Right atrium auricular region (tissue), 2 donors: Measurements from ENCODE around the gene RNF40. TPM values are rescaled to one million over a fixed set of nuclear protein-coding genes. Genes with fewer than 3 reads are reported as not detected.

ENCODE experiments used
- DNase-seq: peaks from one replicate; pipeline ENCODE4 v3.0.0-alpha.2; 2019; ENCODE audit warnings: low spot score
- H3K27ac ChIP-seq, 2 donors: fragments of 200-600 bp; sonication (generic); 1 replicate in 1 of 2; 2 replicates in 1 of 2; pipeline ENCODE4 v1.5.1; 2016 to 2019
- H3K27me3 ChIP-seq, 2 donors: fragments of 200-600 bp; sonication (generic); one replicate each; pipeline versions ENCODE4 v1.5.1 to v1.6.0; 2017 to 2019
- H3K36me3 ChIP-seq: fragments of 200-600 bp; sonication (generic); one replicate; pipeline ENCODE4 v1.5.1; 2016
- H3K4me1 ChIP-seq, 2 donors: fragments of 200-600 bp; sonication (generic); one replicate each; pipeline versions ENCODE4 v1.5.1 to v1.6.0; 2017 to 2019
- H3K4me3 ChIP-seq, 2 donors: fragments of 200-600 bp; sonication (generic); 1 replicate in 1 of 2; 2 replicates in 1 of 2; pipeline ENCODE4 v1.5.1; 2017 to 2019; ENCODE audit warnings: mild to moderate bottlenecking in 1 of 2, moderate library complexity in 1 of 2
- H3K9me3 ChIP-seq, 2 donors: fragments of 200-600 bp; sonication (generic); one replicate each; pipeline ENCODE4 v1.5.1; 2019
- CTCF ChIP-seq, 2 donors: fragments of 200-600 bp; sonication (generic); IDR thresholded peaks; one replicate each; pipeline ENCODE4 v1.5.1; 2019; ENCODE audit warnings: antibody characterized with exemption in 2 of 2
- total RNA-seq, 2 donors: library from RNA; depleted of rRNA; stranded (reverse); fragments of >200 nt; gene quantifications; one replicate each; pipeline ENCODE4 v1.1.0, GENCODE V29; 2016

RNF40 gene
- total RNA-seq: 10 to 100 TPM; 48.5 to 59.5 TPM

- peaks cover 41% of the 10 kb centered on the region for H3K36me3 ChIP-seq
- DNase-seq: peak; percentile 99
- no peak for TF ChIP-seq CTCF (IDR thresholded peaks at IDR 0.05)
- H3K27ac ChIP-seq: peak within 1 kb of the TSS; percentile 94 to 96
- no peaks in the 10 kb centered on the region for H3K27me3 ChIP-seq
- H3K4me3 ChIP-seq: peak within 1 kb of the TSS; percentile 81 to 90
- peaks cover 0 to 39% of the 10 kb centered on the region in 2 donors for H3K4me1 ChIP-seq
- no peaks in the 10 kb centered on the region for H3K9me3 ChIP-seq
These were observed at the start of gene RNF40, which contains the start of gene CFAP119 for GRCh38 chr16:30761928-30762902. RNF40 (plus strand) TSS chr16:30762322; CDS start chr16:30762546, 224 bp downstream. CFAP119 (minus strand) TSS chr16:30762062; CDS start chr16:30761748, 314 bp downstream.

GRCh38 chr16:30715750-30716445 lies 46.2 kb upstream of the RNF40 start:
- no peak overlapping the region for H3K4me3 ChIP-seq
- peak overlapping the region in 1 of 2 donors; percentile 48 for H3K27ac ChIP-seq
- H3K9me3 ChIP-seq: no peaks in the 10 kb centered on the region
- no peaks in the 10 kb centered on the region for H3K4me1 ChIP-seq
- peaks cover 100% of the 10 kb centered on the region for H3K36me3 ChIP-seq
- no peak for DNase-seq
- TF ChIP-seq CTCF (IDR thresholded peaks at IDR 0.05): no peak
- no peaks in the 10 kb centered on the region for H3K27me3 ChIP-seq

GRCh38 chr16:30720086-30720485 lies 42.0 kb upstream of the RNF40 start:
- H3K36me3 ChIP-seq: peaks cover 100% of the 10 kb centered on the region
- H3K27me3 ChIP-seq: no peaks in the 10 kb centered on the region
- no peaks in the 10 kb centered on the region for H3K4me1 ChIP-seq
- TF ChIP-seq CTCF (IDR thresholded peaks at IDR 0.05): no peak
- no peaks in the 10 kb centered on the region for H3K9me3 ChIP-seq
- H3K27ac ChIP-seq: no peak overlapping the region
- DNase-seq: no peak
- H3K4me3 ChIP-seq: no peak overlapping the region

- Histone ChIP-seq H3K9me3 (no peaks in the 10 kb centered on the region), H3K36me3 (peaks cover 100% of the 10 kb centered on the region), H3K27me3 (no peaks in the 10 kb centered on the region), H3K4me3 (no peak overlapping the region), H3K27ac (no peak overlapping the region), H3K4me1 (no peaks in the 10 kb centered on the region)
- DNase-seq: no peak
- no peak for TF ChIP-seq CTCF (IDR thresholded peaks at IDR 0.05)
These were observed 41.4 kb upstream of the RNF40 start for GRCh38 chr16:30720694-30721093.

- no peak for DNase-seq
- no peaks in the 10 kb centered on the region for H3K4me1 ChIP-seq
- H3K36me3 ChIP-seq: peaks cover 95% of the 10 kb centered on the region
- no peak for TF ChIP-seq CTCF (IDR thresholded peaks at IDR 0.05)
- H3K4me3 ChIP-seq: no peak overlapping the region
- H3K27me3 ChIP-seq: no peaks in the 10 kb centered on the region
- H3K9me3 ChIP-seq: no peaks in the 10 kb centered on the region
- no peak overlapping the region for H3K27ac ChIP-seq
These were observed 41.0 kb upstream of the RNF40 start for GRCh38 chr16:30721167-30721566.
